H1 (cell line): ENCODE results near the gene MAGI1. TPM values are rescaled to one million over a fixed set of nuclear protein-coding genes. Genes with fewer than 3 reads are reported as not detected.

Source experiments
- CTCF ChIA-PET: fragments of 300-600 bp; sonication (Branson Sonifier 250); formaldehyde crosslinking; loops from one replicate; lab custom pipeline; 2021; ENCODE audit not compliant: partially characterized antibody; lab: Charles Lee
- POLR2A ChIA-PET: fragments of 300-600 bp; sonication (Branson Sonifier 250); formaldehyde crosslinking; loops from one replicate; lab custom pipeline; 2021; ENCODE audit warnings: inconsistent platforms; ENCODE audit not compliant: partially characterized antibody; lab: Charles Lee
- DNase-seq, 2 experiments: peaks; one replicate each; pipeline versions ENCODE4 v3.0.0 to v3.0.0-alpha.2; 2010 to 2022; ENCODE audit warnings: low spot score in 2 of 2, low read depth in 1 of 2, mixed read lengths in 1 of 2
- FAIRE-seq: peaks from 2 replicates; lab custom pipeline; 2011; peaks lifted over from hg19 to GRCh38; lab: Jason Lieb, UNC
- H2AFZ ChIP-seq: 2 replicates; pipeline ENCODE4 v1.8.1; 2012; ENCODE audit warnings: low read length, inconsistent platforms
- H2AK5ac ChIP-seq: 2 replicates; pipeline ENCODE4 v1.6.1; 2013; ENCODE audit warnings: low read depth, low read length
- H2BK120ac ChIP-seq: replicated peaks from 2 replicates; pipeline ENCODE3; 2013; ENCODE audit warnings: low read depth, low read length, inconsistent platforms
- H2BK12ac ChIP-seq: 2 replicates; pipeline ENCODE4 v1.6.1; 2013; ENCODE audit warnings: low read depth, low read length
- H2BK15ac ChIP-seq: 2 replicates; pipeline ENCODE4 v1.6.1; 2013; ENCODE audit warnings: low read length
- H2BK20ac ChIP-seq: 2 replicates; pipeline ENCODE4 v1.6.1; 2013; ENCODE audit warnings: low read length
- H2BK5ac ChIP-seq: 2 replicates; pipeline ENCODE4 v1.6.1; 2013; ENCODE audit warnings: low read depth, low read length
- H3K14ac ChIP-seq: 2 replicates; pipeline ENCODE4 v1.6.1; 2013; ENCODE audit warnings: inconsistent platforms; ENCODE audit not compliant: insufficient read length
- H3K18ac ChIP-seq: 2 replicates; pipeline ENCODE4 v1.6.1; 2013; ENCODE audit warnings: low read length; ENCODE audit errors: extremely low read depth
- H3K23ac ChIP-seq: 2 replicates; pipeline ENCODE4 v1.6.1; 2013; ENCODE audit warnings: inconsistent platforms; ENCODE audit not compliant: insufficient read length
- H3K23me2 ChIP-seq: 2 replicates; pipeline ENCODE4 v1.6.1; 2013; ENCODE audit warnings: low read depth, low read length
- H3K27ac ChIP-seq: 2 replicates; pipeline ENCODE4 v1.6.1; 2011; ENCODE audit warnings: low read depth, low read length, inconsistent platforms
- H3K27me3 ChIP-seq, 4 experiments: replicated peaks in 1 of 4; 1 replicate in 1 of 4; 2 replicates in 3 of 4; pipeline versions ENCODE4 v1.6.1 to v1.8.1; 2011 to 2013; ENCODE audit warnings: low read length in 3 of 4, mild to moderate bottlenecking in 3 of 4, inconsistent platforms in 2 of 4, mixed read lengths in 2 of 4, moderate library complexity in 1 of 4; ENCODE audit not compliant: control insufficient read depth in 3 of 4, insufficient read depth in 3 of 4; ENCODE audit errors: extremely low read depth in 1 of 4
- H3K36me3 ChIP-seq, 4 experiments: 2 replicates each; pipeline versions ENCODE4 v1.6.1 to v1.8.1; 2011 to 2013; ENCODE audit warnings: mild to moderate bottlenecking in 4 of 4, low read length in 3 of 4, moderate library complexity in 2 of 4, control low read depth in 1 of 4, inconsistent platforms in 1 of 4; ENCODE audit not compliant: insufficient read depth in 4 of 4, control insufficient read depth in 2 of 4
- H3K4ac ChIP-seq: replicated peaks from 2 replicates; pipeline ENCODE3; 2013; ENCODE audit warnings: low read length, low read depth, mixed read lengths, inconsistent platforms; ENCODE audit not compliant: insufficient read length
- H3K4me1 ChIP-seq, 4 experiments: replicated peaks in 1 of 4; 1 replicate in 1 of 4; 2 replicates in 3 of 4; pipeline versions ENCODE4 v1.6.1 to v1.8.1; 2011 to 2013; ENCODE audit warnings: low read length in 3 of 4, inconsistent platforms in 2 of 4, mixed read lengths in 1 of 4; ENCODE audit not compliant: insufficient read depth in 4 of 4, control insufficient read depth in 3 of 4
- H3K4me2 ChIP-seq, 2 experiments: 2 replicates each; pipeline versions ENCODE4 v1.6.1 to v1.8.1; 2011 to 2013; ENCODE audit warnings: low read depth in 2 of 2, low read length in 2 of 2, control low read depth in 1 of 2, inconsistent platforms in 1 of 2, mild to moderate bottlenecking in 1 of 2; ENCODE audit not compliant: insufficient read depth in 1 of 2
- H3K4me3 ChIP-seq, 4 experiments: fragments of 200-600, 300-600 bp in 1 of 4; sonication (generic), shearing (Covaris generic), sonication (Bioruptor Twin) in 1 of 4; 2 replicates each; pipeline versions ENCODE4 v1.5.1 to v1.8.1; 2011 to 2016; ENCODE audit warnings: low read length in 4 of 4, low read depth in 3 of 4, control low read depth in 2 of 4, inconsistent platforms in 2 of 4, mild to moderate bottlenecking in 2 of 4, mixed read lengths in 1 of 4, moderate library complexity in 1 of 4; ENCODE audit not compliant: insufficient read depth in 2 of 4; ENCODE audit errors: extremely low read depth in 1 of 4
- H3K56ac ChIP-seq: replicated peaks from 2 replicates; pipeline ENCODE3; 2013; ENCODE audit warnings: low read depth, mild to moderate bottlenecking, mixed read lengths, low read length, inconsistent platforms; ENCODE audit not compliant: insufficient read length
- H3K79me1 ChIP-seq: 2 replicates; pipeline ENCODE4 v1.6.1; 2013; ENCODE audit warnings: low read depth, low read length, control low read depth
- H3K79me2 ChIP-seq, 2 experiments: 2 replicates each; pipeline versions ENCODE4 v1.6.1 to v1.8.1; 2012 to 2013; ENCODE audit warnings: low read length in 2 of 2, mild to moderate bottlenecking in 2 of 2, inconsistent platforms in 1 of 2; ENCODE audit not compliant: insufficient read depth in 2 of 2, control insufficient read depth in 1 of 2
- H3K9ac ChIP-seq, 4 experiments: replicated peaks in 1 of 4; 1 replicate in 1 of 4; 2 replicates in 3 of 4; pipeline versions ENCODE4 v1.6.1 to v1.8.1; 2011 to 2013; ENCODE audit warnings: low read depth in 3 of 4, low read length in 3 of 4, control low read depth in 2 of 4, mild to moderate bottlenecking in 2 of 4, moderate library complexity in 2 of 4, inconsistent platforms in 1 of 4; ENCODE audit errors: extremely low read depth in 1 of 4
- H3K9me3 ChIP-seq, 2 experiments: 2 replicates each; pipeline versions ENCODE4 v1.6.1 to v1.8.1; 2012 to 2013; ENCODE audit warnings: mild to moderate bottlenecking in 2 of 2, moderate library complexity in 2 of 2, control low read depth in 1 of 2, inconsistent platforms in 1 of 2, low read depth in 1 of 2, low read length in 1 of 2, mixed read lengths in 1 of 2; ENCODE audit not compliant: insufficient read depth in 2 of 2
- H4K20me1 ChIP-seq, 2 experiments: replicated peaks in 1 of 2; 2 replicates each; pipeline versions ENCODE3 to v1.8.1; 2011 to 2013; ENCODE audit warnings: inconsistent platforms in 2 of 2, low read length in 2 of 2, mild to moderate bottlenecking in 1 of 2; ENCODE audit not compliant: insufficient read depth in 2 of 2, control insufficient read depth in 1 of 2
- H4K5ac ChIP-seq: 2 replicates; pipeline ENCODE4 v1.6.1; 2013; ENCODE audit warnings: low read length, low read depth, mixed read lengths, inconsistent platforms; ENCODE audit not compliant: insufficient read length
- H4K8ac ChIP-seq: 2 replicates; pipeline ENCODE4 v1.8.0; 2013; ENCODE audit warnings: mild to moderate bottlenecking, moderate library complexity, low read length, inconsistent platforms; ENCODE audit not compliant: insufficient read depth; ENCODE audit errors: extremely low read depth
- H4K91ac ChIP-seq: replicated peaks from 2 replicates; pipeline ENCODE3; 2013; ENCODE audit warnings: low read length, mixed read lengths, inconsistent platforms; ENCODE audit not compliant: insufficient read length
- ASH2L ChIP-seq: fragments of 200-600, 300-600 bp; sonication (generic); IDR thresholded peaks from one replicate; pipeline ENCODE4 v1.7.1; 2017; ENCODE audit warnings: low read length
- BCL11A ChIP-seq, 2 experiments: IDR thresholded peaks; one replicate each; pipeline ENCODE4 v1.6.1; 2011; ENCODE audit warnings: low read depth in 2 of 2, low read length in 2 of 2, mild to moderate bottlenecking in 2 of 2
- CHD1 ChIP-seq: IDR thresholded peaks from 2 replicates; pipeline ENCODE4 v1.6.1; 2012; ENCODE audit warnings: low read depth, low read length, improper control_type of control experiment
- KDM1A ChIP-seq: fragments of 200-600, 300-600 bp; sonication (generic); IDR thresholded peaks from 2 replicates; pipeline ENCODE4 v1.7.1; 2016; ENCODE audit warnings: mild to moderate bottlenecking, low read length, borderline replicate concordance
- POLR2AphosphoS5 ChIP-seq: IDR thresholded peaks from 2 replicates; pipeline ENCODE4 v1.6.1; 2011; ENCODE audit warnings: low read depth, low read length
- WGBS, 2 experiments: shearing (Covaris generic) in 1 of 2; methylation state at CpG; one replicate each; pipeline versions ENCODE4 v1.1.6 to v1.1.7; 2013 to 2015; ENCODE audit warnings: low lambda C conversion rate in 2 of 2, mixed read lengths in 2 of 2, inconsistent platforms in 1 of 2, low coverage in 1 of 2, missing lambda C conversion rate in 1 of 2; ENCODE audit not compliant: insufficient replicate concordance in 2 of 2, insufficient coverage in 1 of 2, insufficient read length in 1 of 2; ENCODE audit errors: extremely low coverage in 1 of 2, missing lambda C conversion rate in 1 of 2; 5-methylcytosine and 5-hydroxymethylcytosine counted together
- polyA plus RNA-seq, 7 experiments: library from polyadenylated mRNA; depleted of rRNA in 3 of 7; stranded (reverse) in 5 of 7; unstranded in 2 of 7; fragments of >200 nt in 5 of 7; fragments of 200-250 nt in 2 of 7; gene quantifications; 1 replicate in 5 of 7; 2 replicates in 1 of 7; 4 replicates in 1 of 7; pipeline versions ENCODE4 v1.2.1 to v1.2.3, GENCODE V29; 2011 to 2013; ENCODE audit warnings: missing spikeins in 2 of 7, mixed read lengths in 2 of 7
- total RNA-seq: library from RNA; stranded (reverse); fragmentation: NEBNext Ultra II Directional; extraction: Animal tissue kit (Norgen Biotek cat#: 25700); gene quantifications from 2 replicates; pipeline ENCODE4 v1.2.1, GENCODE V29; 2021

MAGI1 gene
- total and polyA plus RNA-seq, 2 of the 8 experiments (the other 6 are each of a cell fraction or from before 2014, with no cell fraction given): 19.8 to 78.0 TPM

- Histone ChIP-seq H3K14ac (no peak overlapping the region), H3K79me1 (no peaks in the 10 kb centered on the region), H2AFZ (no peak overlapping the region), H2BK5ac (no peak overlapping the region), H2BK120ac (no peak overlapping the region), H2BK15ac (no peak overlapping the region), H2BK20ac (no peak overlapping the region), H3K9ac (no peak overlapping the region), H3K18ac (no peak overlapping the region), H4K8ac (no peak overlapping the region), H3K79me2 (peaks cover 0 to 26% of the 10 kb centered on the region in 2 experiments; a peak in 3 of 4 replicates), H3K4me3 (no peak overlapping the region), H3K23ac (no peak overlapping the region), H3K23me2 (no peaks in the 10 kb centered on the region; the same call in 1 of the 2 replicates), H2AK5ac (no peak overlapping the region), H4K20me1 (peaks cover 0 to 3% of the 10 kb centered on the region in 2 experiments), H4K91ac (no peak overlapping the region), H3K4me1 (peaks cover 0 to 3% (median 0%) of the 10 kb centered on the region in 4 experiments; a peak in 1 of 7 replicates), H3K56ac (no peak overlapping the region), H2BK12ac (no peak overlapping the region), H3K4ac (no peak overlapping the region), H3K36me3 (no peaks in the 10 kb centered on the region; a peak in 1 of 8 replicates), H3K27ac (no peak overlapping the region), H4K5ac (no peak overlapping the region), H3K4me2 (no peak overlapping the region), H3K9me3 (no peaks in the 10 kb centered on the region), H3K27me3 (peaks cover 0 to 1% (median 0%) of the 10 kb centered on the region in 4 experiments; a peak in 1 of 7 replicates)
- FAIRE-seq (no peak), DNase-seq (no peak)
- CTCF ChIA-PET: interaction anchor here (1.1 to 1.3 kb wide), 4 partner anchors 14 to 76 kb away, joined by 3 to 4 read pairs (median 3); no protein-coding TSS in a partner anchor
- TF ChIP-seq POLR2AphosphoS5 (no peak), ASH2L (no peak), CHD1 (no peak), BCL11A (IDR thresholded peaks at IDR 0.05; ENCODE audit: low read depth in 2 of 2, low read length in 2 of 2) (no peak), KDM1A (no peak)
- 86% methylated on average over 9 of the region's 9 CpGs; no CpG with 5 or more reads in 1 of the 2 experiments for WGBS, 2 experiments
- POLR2A ChIA-PET: no interaction called here
Observed at GRCh38 chr3:65867463-65868210, 171.1 kb downstream of the MAGI1 start.
